Glomerular visceral epithelial cell (primary cell): ENCODE measurements around the gene SAE1.

ENCODE experiments used
- DNase-seq: peaks from one replicate; pipeline ENCODE4 v3.0.0-alpha.2; 2016; ENCODE audit errors: extremely low spot score

SAE1 gene

GRCh38 chr19:47106821-47107201 is 23.8 kb upstream of the SAE1 start:
- no peak for DNase-seq

- no peak for DNase-seq
Measured at GRCh38 chr19:47107202-47107952, 23.3 kb upstream of the SAE1 start.

- DNase-seq, result no peak
Measured at GRCh38 chr19:47107953-47108746, 22.5 kb upstream of the SAE1 start.

- no peak for DNase-seq
Measured at GRCh38 chr19:47109177-47109540, 21.5 kb upstream of the SAE1 start.

- no peak for DNase-seq
Measured at GRCh38 chr19:47109541-47110375, 20.9 kb upstream of the SAE1 start.

GRCh38 chr19:47110521-47111005 is 20.1 kb upstream of the SAE1 start:
- no peak for DNase-seq

- DNase-seq, result no peak
Measured at GRCh38 chr19:47111006-47111621, 19.5 kb upstream of the SAE1 start.

- DNase-seq, result no peak
Measured at GRCh38 chr19:47111682-47112165, 18.9 kb upstream of the SAE1 start.

- DNase-seq, result peak; percentile 95
Measured at GRCh38 chr19:47112166-47112996, 18.3 kb upstream of the SAE1 start.

GRCh38 chr19:47112997-47113849 is 17.4 kb upstream of the SAE1 start, which contains the start of gene ZC3H4:
TSS of gene ZC3H4 (minus strand) at chr19:47113776. CDS start at chr19:47112584, 1,192 bp downstream.
- DNase-seq, result peak; percentile 100

- no peak for DNase-seq
Measured at GRCh38 chr19:47113850-47114651, 16.6 kb upstream of the SAE1 start.

GRCh38 chr19:47120470-47121067 is 10.1 kb upstream of the SAE1 start:
- no peak for DNase-seq

- peak; percentile 74 for DNase-seq
Measured at GRCh38 chr19:47122359-47123335, 8.0 kb upstream of the SAE1 start.

GRCh38 chr19:47123406-47123805 is 7.2 kb upstream of the SAE1 start:
- no peak for DNase-seq

- peak; percentile 73 for DNase-seq
Measured at GRCh38 chr19:47124937-47125668, 5.5 kb upstream of the SAE1 start.

- DNase-seq, result no peak
Measured at GRCh38 chr19:47125669-47125938, 5.0 kb upstream of the SAE1 start.

GRCh38 chr19:47129579-47129978 is 1.1 kb upstream of the SAE1 start:
- no peak for DNase-seq
